LNCAP (cell line): ENCODE data around the gene KCNAB2.

Experiments
- CTCF ChIP-seq: fragments of 450-650 bp; IDR thresholded peaks from 2 replicates; pipeline ENCODE4 v1.5.1; 2017; ENCODE audit warnings: mild to moderate bottlenecking

KCNAB2 gene

GRCh38 chr1:6142036-6142621 lies 96.4 kb downstream of the KCNAB2 start:
- no peak for TF ChIP-seq CTCF

- no peak for TF ChIP-seq CTCF
These were observed 97.0 kb downstream of the KCNAB2 start for GRCh38 chr1:6142734-6143133.

GRCh38 chr1:6143395-6143794 lies 97.7 kb downstream of the KCNAB2 start:
- no peak for TF ChIP-seq CTCF

GRCh38 chr1:6144175-6144574 lies 98.5 kb downstream of the KCNAB2 start:
- TF ChIP-seq CTCF = no peak

- no peak for TF ChIP-seq CTCF
These were observed 99.1 kb downstream of the KCNAB2 start for GRCh38 chr1:6144647-6145395.

GRCh38 chr1:6145396-6145750 lies 99.7 kb downstream of the KCNAB2 start:
- no peak for TF ChIP-seq CTCF

- TF ChIP-seq CTCF = no peak
These were observed 100.2 kb downstream of the KCNAB2 start for GRCh38 chr1:6145864-6146410.
